GM18861 (cell line): ENCODE results near the gene CAMK4.
A peak's percentile ranks its signal among the peaks of the same experiment; 100 is the strongest.

Experiments
- ATAC-seq: cut with Tn5 transposase; IDR thresholded peaks from one replicate; pipeline ENCODE4 v1.9.1; 2021; ENCODE audit not compliant: unreplicated experiment

The CAMK4 gene

GRCh38 chr5:111223787-111224560, at the start of gene CAMK4:
CAMK4 (plus strand) TSS chr5:111224384; CDS start chr5:111224484, 100 bp downstream.
- peak; percentile 44 for ATAC-seq

GRCh38 chr5:111183064-111183463, 41.1 kb upstream of the CAMK4 start:
- no peak for ATAC-seq

GRCh38 chr5:111187079-111187478, 37.1 kb upstream of the CAMK4 start:
- no peak for ATAC-seq

- no peak for ATAC-seq
These were observed 30.1 kb upstream of the CAMK4 start for GRCh38 chr5:111194053-111194452.

- ATAC-seq: no peak
These were observed 29.3 kb upstream of the CAMK4 start for GRCh38 chr5:111194925-111195324.

- ATAC-seq: no peak
These were observed 26.7 kb upstream of the CAMK4 start for GRCh38 chr5:111197523-111197922.

- ATAC-seq: no peak
These were observed 25.8 kb upstream of the CAMK4 start for GRCh38 chr5:111198281-111198966.

- ATAC-seq: no peak
These were observed 23.4 kb upstream of the CAMK4 start for GRCh38 chr5:111200828-111201227.

- ATAC-seq: no peak
These were observed 22.5 kb upstream of the CAMK4 start for GRCh38 chr5:111201705-111202104.

GRCh38 chr5:111211341-111211740, 12.8 kb upstream of the CAMK4 start:
- ATAC-seq: peak; percentile 96

- ATAC-seq: no peak
These were observed 10.0 kb upstream of the CAMK4 start for GRCh38 chr5:111214052-111214742.

- no peak for ATAC-seq
These were observed 8.2 kb upstream of the CAMK4 start for GRCh38 chr5:111215971-111216370.

- ATAC-seq: no peak
These were observed 3.0 kb upstream of the CAMK4 start for GRCh38 chr5:111221139-111221538.

- ATAC-seq: peak; percentile 4
These were observed 940 bp upstream of the CAMK4 start for GRCh38 chr5:111223101-111223786.

- no peak for ATAC-seq
These were observed 569 bp downstream of the CAMK4 start for GRCh38 chr5:111224561-111225345.

- peak; percentile 35 for ATAC-seq
These were observed 1.7 kb downstream of the CAMK4 start for GRCh38 chr5:111225926-111226325.

GRCh38 chr5:111226556-111226955, 2.4 kb downstream of the CAMK4 start:
- no peak for ATAC-seq

GRCh38 chr5:111227226-111227782, 3.1 kb downstream of the CAMK4 start:
- ATAC-seq: no peak

GRCh38 chr5:111227801-111228200, 3.6 kb downstream of the CAMK4 start:
- ATAC-seq: no peak
